A172 (cell line): Measurements from ENCODE around the gene VPREB3. TPM values are rescaled to one million over a fixed set of nuclear protein-coding genes. Genes with fewer than 3 reads are reported as not detected.

Source experiments
- DNase-seq: peaks from one replicate; pipeline ENCODE4 v3.0.0-alpha.2; 2015; ENCODE audit warnings: low spot score
- total RNA-seq: library from RNA; depleted of rRNA; stranded (reverse); fragments of >200 nt; shearing (Covaris generic); gene quantifications from 2 replicates; pipeline ENCODE4 v1.2.3, GENCODE V29; 2014; rRNA removed

The VPREB3 gene, protein sequence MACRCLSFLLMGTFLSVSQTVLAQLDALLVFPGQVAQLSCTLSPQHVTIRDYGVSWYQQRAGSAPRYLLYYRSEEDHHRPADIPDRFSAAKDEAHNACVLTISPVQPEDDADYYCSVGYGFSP
- total RNA-seq: not detected in 2 replicates

DNA sequence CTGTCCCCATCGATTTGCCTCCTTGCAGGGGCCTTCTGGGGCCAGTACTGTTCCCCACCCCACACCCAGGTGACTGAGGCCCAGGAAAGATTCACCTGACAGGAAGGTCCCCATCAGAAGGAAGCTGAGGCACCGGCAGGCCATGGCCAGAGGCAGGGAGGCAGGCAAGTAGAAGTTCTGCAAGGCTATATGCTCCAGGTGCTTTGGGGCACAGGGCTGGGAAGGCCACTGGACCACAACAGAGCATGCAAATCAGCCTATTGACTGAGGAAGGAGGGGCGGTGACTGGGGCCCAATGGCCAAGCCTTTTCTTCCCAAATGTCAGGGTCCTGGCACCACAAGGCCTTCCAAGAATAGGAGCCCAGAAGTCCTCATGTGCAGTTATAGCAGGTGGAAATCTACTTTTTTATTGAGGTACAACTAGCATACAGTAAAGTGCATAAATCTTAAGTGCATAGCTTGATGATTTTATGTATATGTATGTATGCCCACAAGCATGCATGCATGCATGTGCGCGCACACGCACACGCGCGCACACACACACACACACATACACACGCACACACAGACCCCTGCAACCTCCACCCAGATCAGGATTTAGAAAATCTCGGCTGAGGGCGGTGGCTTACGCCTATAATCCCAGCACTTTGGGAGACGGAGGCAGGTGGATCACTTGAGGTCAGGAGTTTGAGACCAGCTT lies at the start of gene VPREB3:
Gene VPREB3, minus strand, starts transcription at position 206 of the 700 bp plus-strand sequence. Its CDS starts 62 bp downstream, at position 144.
- no peak for DNase-seq

DNA sequence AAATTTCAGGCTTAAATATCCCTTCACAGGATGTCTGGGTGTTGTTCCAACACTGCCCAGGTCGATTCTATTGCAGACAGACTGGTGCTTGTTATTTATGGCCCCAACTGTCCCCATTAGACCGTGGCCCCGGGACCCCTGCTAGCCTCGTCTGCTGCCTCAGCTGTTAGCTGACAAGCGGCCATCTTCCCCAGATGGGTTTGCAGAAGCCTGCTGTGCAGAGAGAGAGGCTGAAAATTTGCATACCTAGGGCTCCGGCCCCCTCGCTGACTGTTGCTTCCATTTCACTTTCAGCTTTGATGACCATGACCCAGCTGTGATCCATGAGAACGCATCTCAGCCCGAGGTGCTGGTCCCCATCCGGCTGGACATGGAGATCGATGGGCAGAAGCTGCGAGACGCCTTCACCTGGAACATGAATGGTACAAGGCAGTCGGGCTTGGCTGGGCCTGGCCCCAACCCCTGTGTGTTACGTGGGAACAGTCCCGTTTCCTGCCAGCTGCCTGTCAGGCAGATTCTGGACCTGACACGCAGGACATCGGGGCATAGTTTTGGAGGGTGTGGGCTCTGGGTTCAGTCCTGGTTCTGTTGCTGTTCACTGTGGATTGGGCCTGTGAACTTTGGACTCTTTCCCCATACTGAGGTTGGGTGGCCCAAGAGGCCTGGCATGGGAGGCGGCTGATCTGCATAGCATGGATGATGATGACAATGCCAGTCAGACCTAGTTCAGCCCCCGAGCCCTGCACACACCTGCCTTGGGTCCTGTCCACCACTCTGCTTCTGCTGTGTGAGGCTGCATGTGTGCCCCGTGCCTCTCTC lies 49.0 kb upstream of the VPREB3 start:
- DNase-seq: no peak

DNA sequence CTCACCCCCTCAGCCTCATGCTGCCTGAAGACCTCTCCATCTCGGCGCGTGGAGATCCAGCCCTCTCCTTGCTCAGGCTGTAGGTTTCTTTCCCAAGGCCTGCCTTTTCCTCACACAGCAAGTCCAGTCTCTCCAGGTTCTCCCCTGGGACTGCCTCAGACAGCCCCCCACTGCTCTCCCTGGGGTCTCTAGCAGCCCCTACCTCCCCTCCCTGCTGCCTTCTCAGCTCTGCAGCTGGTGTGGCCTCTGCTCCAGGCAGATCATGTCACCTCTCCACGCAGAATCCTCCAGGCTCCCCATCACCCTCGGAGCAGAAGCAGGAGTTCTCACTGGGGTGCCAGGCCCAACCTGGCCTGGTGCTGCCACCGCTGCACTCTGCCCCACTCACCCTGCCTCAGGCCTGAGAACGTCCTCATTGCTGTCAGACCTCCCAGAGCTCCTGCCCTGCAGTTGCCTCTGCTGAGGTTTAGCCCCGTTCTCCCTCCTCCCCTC lies 47.7 kb upstream of the VPREB3 start:
- no peak for DNase-seq

DNA sequence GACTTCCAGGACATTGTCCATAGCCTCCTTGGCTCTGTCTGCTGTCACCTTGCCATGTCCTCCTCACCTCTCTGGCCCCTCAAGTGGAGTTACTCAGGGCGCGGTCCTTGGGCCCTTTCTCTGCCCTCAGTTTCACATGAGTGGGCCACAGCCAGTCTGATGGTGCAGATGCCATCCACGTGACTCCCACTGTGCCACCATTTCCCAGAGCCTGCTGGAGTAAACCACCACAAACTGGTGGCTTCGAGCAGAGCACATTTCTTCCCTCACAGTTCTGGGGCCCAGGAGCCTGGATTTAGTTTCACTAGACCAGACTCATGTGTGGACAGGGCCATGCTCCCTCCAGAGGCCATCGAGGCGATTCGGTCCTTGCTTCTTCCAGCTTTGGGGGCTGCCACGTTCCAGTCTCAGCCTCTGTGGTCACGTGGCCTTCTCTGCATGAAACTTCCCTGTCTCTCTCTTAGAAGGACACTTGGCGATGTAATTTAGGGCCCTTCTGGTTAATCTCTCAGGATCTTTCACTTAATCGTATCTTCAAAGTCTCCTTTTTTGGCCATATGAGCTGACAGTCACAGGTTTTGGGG lies 47.1 kb upstream of the VPREB3 start:
- DNase-seq: no peak

DNA sequence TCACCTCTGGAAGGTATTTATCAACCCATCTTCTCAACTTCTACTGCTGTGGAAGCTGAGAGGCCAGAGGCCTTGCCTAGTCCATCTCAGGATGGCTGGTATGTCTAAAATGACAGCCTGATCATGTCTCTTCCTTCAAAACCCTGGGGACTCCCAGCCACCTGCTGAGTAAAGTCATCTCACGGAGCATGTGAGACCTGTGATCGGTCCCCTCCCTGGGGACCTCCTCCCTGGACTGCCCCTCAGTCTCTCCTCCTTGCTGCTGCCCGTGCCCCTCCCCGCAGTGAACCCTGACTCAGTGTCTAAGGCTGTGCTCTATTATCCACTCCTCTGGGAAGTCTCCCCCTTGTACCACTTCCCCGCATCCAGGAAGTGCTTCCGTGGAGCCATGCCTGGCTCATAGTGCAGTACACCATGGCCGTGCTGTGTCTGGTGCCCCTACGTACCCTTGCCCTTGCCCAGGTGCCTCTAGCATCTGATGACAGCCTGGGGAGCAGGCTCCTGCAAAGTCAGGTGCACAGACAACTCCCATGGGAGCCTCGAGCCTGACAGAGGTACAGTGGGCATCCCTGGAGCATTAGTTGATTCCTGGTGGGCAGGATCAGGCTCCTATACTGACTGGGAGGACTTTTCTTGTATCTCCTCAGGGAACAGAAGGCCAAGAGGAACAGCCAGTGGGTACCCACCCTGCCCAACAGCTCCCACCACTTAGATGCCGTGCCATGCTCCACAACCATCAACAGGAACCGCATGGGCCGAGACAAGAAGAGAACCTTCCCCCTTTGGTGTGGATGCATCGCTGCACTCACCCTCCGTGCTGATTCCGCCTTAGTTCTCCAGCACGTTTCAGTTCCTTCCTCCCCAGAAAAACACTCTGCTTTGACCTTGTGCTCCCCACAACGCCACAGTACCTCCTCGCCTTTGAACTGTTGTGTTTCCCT lies 46.3 kb upstream of the VPREB3 start:
- no peak for DNase-seq

DNA sequence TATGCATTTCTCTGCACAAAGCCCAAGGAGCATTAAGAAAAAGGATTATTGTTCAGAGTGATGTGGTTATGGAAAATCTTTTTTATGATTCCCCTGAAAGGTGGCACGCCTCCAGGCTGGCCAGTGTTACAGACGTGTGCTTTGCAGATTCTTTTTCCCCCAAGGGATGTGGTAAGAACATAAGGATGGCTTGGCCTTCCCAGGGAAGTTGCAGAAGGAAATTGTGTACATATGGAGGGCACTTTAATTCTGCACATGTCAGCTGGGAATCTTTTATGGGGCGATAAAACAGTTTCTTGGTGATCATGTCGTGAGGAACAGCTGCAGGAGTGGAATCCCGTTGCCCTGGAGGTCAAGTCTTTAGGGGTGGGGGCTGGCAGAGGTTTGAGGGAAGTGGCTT lies 42.2 kb upstream of the VPREB3 start:
- DNase-seq: no peak

DNA sequence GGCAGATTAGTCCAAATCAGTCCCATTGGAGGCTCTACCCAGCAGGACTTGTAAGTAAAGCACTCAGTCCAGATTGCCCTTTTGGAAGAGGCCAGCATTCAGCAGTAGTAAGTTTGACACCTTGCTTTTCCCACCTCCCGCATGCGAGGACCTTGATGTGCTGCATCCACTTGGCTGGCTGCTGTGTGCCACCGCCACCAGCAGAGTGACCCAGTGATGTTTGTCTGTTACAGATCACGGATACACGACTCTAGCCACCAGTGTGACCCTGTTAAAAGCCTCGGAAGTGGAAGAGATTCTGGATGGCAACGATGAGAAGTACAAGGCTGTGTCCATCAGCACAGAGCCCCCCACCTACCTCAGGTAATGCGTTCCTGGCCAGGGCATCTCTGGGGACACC lies 39.1 kb upstream of the VPREB3 start:
- no peak for DNase-seq

DNA sequence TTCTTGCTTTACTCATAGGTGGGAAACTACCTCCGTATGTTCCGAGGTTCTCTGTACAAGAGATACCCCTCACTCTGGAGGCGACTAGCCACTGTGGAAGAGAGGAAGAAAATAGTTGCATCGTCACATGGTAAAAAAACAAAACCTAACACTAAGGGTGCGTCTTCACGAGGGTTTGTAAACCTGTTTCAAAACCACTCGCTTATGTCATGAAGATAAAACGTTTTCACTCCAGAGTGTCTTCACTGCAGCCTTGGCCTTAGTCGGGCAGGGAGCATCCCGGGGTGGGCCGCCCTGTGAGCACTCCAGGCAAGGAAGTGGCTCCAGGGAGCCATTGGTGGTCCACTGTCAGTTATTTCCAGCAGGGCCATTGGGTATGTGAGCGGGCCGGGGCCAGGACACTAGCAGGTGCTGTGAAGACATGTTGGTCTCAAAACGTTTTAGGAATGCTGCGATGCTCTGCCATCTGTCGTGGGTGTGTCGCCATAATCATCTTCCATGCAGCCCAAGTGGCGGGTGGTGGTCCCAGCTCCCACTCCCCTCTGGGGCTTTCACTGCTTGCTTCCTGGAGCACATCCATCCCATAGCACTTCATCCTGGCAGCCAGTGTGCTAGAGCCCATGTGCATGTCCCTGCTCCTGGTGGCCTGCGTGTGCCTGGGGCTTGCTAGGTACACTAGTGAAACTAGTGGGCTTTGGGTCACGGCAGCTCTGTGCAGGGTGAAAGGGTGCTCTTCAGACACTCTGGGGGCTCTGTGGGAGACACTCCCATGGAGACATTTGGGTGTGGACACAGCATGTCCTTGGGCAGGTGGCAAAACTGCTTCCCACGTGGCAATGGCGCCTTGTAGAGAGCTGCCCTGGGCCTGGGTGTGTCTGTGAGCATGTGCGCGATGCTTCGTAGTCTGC lies 37.8 kb upstream of the VPREB3 start:
- no peak for DNase-seq

DNA sequence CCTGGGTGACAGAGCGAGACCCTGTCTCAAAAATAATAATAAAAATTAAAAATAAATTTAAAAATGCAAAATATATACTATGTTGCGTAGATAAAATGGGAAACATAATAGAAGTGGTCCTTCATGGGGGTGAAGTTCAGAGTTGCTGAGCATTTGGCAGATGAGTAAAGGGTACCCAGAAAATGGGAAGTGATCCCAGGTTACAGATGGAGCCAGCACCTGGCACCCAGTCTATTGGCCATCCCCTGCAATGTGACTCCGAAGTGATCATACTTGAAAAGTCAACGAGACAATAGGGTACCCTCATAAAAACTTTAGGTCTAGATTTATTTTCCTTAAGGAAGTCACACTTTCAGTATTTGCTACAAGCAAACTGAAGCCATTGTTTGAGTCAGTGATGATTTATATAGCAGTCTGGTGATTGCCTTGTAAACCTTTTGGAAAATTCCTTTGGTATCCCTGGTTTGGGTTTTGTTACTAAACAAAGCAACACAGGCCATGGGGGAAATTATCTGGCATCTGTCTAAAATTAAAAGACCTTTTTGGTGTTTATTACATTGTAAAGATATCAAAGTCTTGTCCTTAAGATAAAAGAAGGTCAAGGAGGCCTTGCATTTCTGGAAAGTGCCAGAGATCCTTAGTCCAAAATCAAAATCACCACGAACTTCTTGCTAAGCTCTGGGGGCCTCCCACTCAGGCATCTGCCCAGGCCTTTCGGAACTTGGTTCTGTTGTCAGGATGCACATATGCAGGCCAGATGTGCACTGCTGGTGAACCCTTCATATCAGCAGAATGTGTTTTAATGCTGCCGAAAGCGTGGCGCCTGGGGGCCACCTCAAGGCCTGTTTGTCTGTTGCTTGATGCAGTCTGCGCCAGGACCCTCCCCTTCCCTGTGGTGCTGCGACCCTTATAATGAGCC lies 36.9 kb upstream of the VPREB3 start:
- DNase-seq: peak; percentile 10

DNA sequence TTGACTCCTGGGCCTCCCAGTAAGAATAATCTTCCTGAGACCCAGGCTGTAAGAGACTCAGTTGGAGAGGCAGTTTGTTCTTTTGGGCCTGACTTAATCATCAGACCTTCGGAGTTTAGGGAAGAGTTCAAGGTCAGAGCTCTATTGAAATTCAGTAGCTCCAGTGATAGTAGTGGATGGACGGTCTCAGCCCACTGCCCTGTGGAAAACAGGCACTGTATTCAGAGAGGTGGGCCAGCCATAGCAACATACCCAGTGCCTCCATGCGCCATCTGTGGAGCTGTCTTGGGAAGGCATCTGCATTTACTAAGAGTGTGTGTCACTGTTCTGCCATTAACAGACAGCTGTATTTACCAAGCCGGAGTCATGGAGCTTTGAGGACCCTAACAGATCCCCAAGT lies 35.4 kb upstream of the VPREB3 start:
- no peak for DNase-seq

DNA sequence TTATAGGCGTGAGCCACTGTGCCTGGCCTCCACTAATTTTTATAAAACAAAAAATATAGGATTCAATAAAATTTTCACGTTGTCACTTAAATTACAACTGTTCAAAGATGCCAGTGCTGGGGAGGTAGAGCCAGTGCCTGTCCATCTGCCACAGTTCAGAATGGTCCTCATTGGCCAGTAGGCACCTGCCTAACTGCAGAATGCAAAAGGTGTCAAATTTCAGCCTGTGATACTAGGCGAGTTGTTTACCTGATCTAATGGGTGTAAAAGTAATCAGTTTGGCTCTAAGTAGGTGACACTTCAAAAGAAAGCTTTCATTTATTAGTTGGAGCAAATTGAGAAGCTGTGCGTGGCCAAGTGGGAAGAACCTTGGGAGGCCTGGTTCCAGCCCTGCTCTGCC lies 34.9 kb upstream of the VPREB3 start:
- DNase-seq: no peak

DNA sequence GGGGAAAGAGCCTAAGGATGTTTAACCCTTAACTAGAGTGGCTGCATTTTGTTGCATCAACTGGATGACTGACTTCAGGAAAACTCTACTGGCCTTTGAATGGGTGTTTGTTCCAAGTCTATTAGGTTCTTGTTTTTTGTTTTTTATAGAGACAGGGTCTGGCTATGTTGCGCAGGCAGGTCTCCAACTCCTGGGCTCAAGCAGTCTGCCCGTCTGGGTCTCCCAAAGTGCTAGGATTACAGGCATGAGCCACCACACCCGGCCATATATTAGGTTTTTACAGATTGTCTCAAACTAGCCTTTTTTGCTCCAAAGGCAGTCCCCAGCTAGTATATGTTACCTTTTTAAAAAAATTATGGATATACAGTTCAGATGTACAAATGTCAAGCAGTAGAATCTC lies 33.7 kb upstream of the VPREB3 start:
- no peak for DNase-seq

DNA sequence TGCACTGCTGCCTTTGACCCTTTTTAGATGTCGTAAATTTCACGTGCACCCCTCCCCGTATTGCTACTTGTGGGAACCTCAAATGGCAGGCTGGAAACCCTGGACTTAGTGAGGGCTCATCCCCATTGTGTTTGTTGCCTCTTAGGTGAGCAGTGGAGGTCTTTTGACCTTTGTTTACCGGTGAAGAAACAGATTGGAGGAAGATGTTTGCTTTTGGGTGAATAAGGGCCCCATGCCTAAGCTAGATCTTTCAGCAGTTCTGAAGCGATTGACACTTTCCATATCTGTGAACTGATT lies 33.3 kb upstream of the VPREB3 start:
- DNase-seq: no peak

DNA sequence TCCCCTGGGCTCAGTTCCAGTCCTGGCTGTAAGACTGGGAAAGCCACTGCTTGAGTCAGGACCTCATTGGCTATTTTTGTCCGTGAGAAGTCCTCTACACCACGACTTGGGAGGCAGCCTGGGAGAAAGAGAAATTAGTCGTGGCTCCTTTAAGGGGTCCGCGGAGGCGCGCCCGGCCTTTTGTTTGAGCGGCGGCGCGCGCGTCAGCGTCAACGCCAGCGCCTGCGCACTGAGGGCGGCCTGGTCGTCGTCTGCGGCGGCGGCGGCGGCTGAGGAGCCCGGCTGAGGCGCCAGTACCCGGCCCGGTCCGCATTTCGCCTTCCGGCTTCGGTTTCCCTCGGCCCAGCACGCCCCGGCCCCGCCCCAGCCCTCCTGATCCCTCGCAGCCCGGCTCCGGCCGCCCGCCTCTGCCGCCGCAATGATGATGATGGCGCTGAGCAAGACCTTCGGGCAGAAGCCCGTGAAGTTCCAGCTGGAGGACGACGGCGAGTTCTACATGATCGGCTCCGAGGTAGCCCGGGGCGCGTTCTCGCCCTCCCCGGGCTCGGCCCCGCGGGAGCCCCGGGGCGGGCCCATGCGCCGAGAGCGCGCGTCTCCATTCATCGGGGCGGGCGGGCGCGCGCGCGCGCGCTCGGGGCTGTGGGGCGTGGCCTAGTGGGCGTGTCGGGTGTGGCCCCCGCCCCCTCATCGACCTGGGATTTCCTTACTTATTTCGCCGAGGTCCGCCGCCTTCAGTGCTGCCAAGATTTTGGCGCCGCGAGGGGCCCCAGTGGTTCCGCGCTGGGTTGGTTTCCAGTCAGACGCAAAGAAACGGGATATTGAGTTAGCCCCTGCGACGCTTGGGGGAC lies 32.8 kb upstream of the VPREB3 start, which contains the start of gene SMARCB1:
Gene SMARCB1, plus strand, starts transcription at position 215 of the 848 bp plus-strand sequence. Its CDS starts 204 bp downstream, at position 419.
- DNase-seq: peak; percentile 66

DNA sequence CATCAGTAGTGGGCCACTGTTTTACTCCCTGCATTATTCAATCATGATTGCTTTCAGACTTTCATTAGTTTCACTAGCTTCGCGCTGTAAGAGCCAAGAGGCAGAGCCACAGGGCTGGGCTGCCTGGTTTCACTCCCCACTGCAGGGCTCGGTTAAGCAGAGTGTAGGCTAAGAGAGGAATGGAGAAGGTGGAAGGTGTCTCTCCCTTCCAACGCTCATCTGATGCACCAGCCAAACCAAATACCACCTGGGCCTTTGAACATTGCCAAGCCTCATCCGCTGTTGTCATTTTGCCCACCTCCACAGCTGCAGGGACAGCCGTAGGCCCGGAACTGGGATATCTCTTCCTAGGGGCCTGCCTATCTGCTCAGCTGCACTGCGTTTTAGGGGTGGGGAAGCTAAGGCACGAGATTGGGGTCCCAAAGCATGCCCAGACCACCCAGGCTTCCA lies 32.1 kb upstream of the VPREB3 start:
- DNase-seq: no peak

DNA sequence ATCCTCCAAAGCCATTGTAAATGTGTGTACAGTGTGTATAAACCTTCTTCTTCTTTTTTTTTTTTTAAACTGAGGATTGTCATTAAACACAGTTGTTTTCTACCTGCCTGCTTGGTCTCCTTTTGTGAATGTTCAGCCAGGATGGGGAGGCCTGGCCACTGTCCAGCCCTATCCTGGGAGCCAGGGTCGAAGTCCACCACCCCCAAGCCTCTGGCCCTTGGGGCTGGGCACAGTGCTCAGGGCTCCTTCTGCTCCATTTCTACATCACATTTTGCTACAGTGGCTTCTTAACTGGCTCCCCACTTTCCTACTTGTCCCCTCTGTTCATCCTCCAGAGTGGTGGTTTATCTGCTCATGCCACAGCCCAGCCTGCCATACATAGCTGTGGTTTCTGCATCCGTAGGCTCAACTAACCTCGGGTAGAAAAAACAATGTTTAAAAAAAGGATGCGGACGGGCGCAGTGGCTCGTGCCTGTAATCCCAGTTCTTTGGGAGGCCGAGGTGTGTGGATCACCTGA lies 30.0 kb upstream of the VPREB3 start:
- peak; percentile 59 for DNase-seq

DNA sequence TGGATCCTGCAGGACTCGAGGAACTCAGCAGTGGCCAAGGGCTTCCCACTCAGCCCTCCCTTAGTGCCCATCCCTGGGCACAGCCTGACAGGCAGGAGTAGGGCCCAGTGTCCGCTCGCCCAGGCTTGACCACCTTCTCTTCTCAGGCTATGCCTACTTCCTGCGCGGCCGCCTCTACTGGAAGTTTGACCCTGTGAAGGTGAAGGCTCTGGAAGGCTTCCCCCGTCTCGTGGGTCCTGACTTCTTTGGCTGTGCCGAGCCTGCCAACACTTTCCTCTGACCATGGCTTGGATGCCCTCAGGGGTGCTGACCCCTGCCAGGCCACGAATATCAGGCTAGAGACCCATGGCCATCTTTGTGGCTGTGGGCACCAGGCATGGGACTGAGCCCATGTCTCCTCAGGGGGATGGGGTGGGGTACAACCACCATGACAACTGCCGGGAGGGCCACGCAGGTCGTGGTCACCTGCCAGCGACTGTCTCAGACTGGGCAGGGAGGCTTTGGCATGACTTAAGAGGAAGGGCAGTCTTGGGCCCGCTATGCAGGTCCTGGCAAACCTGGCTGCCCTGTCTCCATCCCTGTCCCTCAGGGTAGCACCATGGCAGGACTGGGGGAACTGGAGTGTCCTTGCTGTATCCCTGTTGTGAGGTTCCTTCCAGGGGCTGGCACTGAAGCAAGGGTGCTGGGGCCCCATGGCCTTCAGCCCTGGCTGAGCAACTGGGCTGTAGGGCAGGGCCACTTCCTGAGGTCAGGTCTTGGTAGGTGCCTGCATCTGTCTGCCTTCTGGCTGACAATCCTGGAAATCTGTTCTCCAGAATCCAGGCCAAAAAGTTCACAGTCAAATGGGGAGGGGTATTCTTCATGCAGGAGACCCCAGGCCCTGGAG lies 29.3 kb upstream of the VPREB3 start:
- DNase-seq: no peak
